H1 (cell line): ENCODE measurements around the gene FAM131A. TPM values are rescaled to one million over a fixed set of nuclear protein-coding genes. Genes with fewer than 3 reads are reported as not detected.

ENCODE experiments used
- BRCA1 ChIP-seq: IDR thresholded peaks from 2 replicates; pipeline ENCODE4 v1.6.1; 2012; ENCODE audit warnings: low read depth, low read length, improper control_type of control experiment
- CBX8 ChIP-seq: fragments of 300-800, 300-1000 bp; sonication (generic); IDR thresholded peaks from 2 replicates; pipeline ENCODE4 v1.7.1; 2016; ENCODE audit warnings: low read depth, low read length, borderline replicate concordance
- CHD2 ChIP-seq: IDR thresholded peaks from 2 replicates; pipeline ENCODE4 v1.6.1; 2012; ENCODE audit warnings: low read length, improper control_type of control experiment
- GABPA ChIP-seq: IDR thresholded peaks from 2 replicates; pipeline ENCODE4 v1.6.1; 2011; ENCODE audit warnings: mild to moderate bottlenecking, low read length, moderate library complexity, borderline replicate concordance; ENCODE audit not compliant: insufficient read depth
- JUN ChIP-seq: IDR thresholded peaks from 2 replicates; pipeline ENCODE4 v1.6.1; 2011; ENCODE audit warnings: low read depth, mild to moderate bottlenecking, improper control_type of control experiment, low read length
- SP1 ChIP-seq: IDR thresholded peaks from 2 replicates; pipeline ENCODE4 v1.6.1; 2011; ENCODE audit warnings: low read depth, low read length
- TAF1 ChIP-seq: IDR thresholded peaks from 2 replicates; pipeline ENCODE4 v1.6.1; 2011; ENCODE audit warnings: mild to moderate bottlenecking, low read depth, low read length
- polyA plus RNA-seq, 7 experiments: library from polyadenylated mRNA; depleted of rRNA in 3 of 7; stranded (reverse) in 5 of 7; unstranded in 2 of 7; fragments of >200 nt in 5 of 7; fragments of 200-250 nt in 2 of 7; gene quantifications; 1 replicate in 5 of 7; 2 replicates in 1 of 7; 4 replicates in 1 of 7; pipeline versions ENCODE4 v1.2.1 to v1.2.3, GENCODE V29; 2011 to 2013; ENCODE audit warnings: missing spikeins in 2 of 7, mixed read lengths in 2 of 7
- total RNA-seq: library from RNA; stranded (reverse); fragmentation: NEBNext Ultra II Directional; extraction: Animal tissue kit (Norgen Biotek cat#: 25700); gene quantifications from 2 replicates; pipeline ENCODE4 v1.2.1, GENCODE V29; 2021

The FAM131A gene
- total and polyA plus RNA-seq, 2 of the 8 experiments (the other 6 are each of a cell fraction or from before 2014, with no cell fraction given): 16.0 to 21.9 TPM

DNA sequence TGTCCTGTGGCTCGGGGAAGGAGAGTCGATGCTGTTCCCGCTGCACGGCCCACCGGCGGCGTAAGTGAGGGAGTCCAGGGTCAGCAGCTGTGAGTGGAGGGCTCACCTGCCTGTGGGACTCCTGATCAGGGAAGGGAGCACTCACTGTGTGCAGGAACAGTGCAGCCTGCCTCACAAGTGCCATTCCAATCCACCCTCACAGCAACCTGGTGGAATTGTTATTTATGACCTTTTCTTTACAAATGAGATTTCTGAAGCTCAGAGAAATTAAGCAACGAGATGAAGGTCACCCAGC lies 51.5 kb downstream of the FAM131A start (continued):
- TF ChIP-seq CBX8 (no peak), TAF1 (no peak), BRCA1 (no peak), SP1 (no peak), GABPA (no peak), JUN (no peak), CHD2 (no peak)
